ENCODE measurements around the gene SURF4. TPM values are rescaled to one million over a fixed set of nuclear protein-coding genes. Genes with fewer than 3 reads are reported as not detected.

SURF4 gene
- total RNA-seq, 1 experiment from 2014 or later, result 134 TPM

DNA sequence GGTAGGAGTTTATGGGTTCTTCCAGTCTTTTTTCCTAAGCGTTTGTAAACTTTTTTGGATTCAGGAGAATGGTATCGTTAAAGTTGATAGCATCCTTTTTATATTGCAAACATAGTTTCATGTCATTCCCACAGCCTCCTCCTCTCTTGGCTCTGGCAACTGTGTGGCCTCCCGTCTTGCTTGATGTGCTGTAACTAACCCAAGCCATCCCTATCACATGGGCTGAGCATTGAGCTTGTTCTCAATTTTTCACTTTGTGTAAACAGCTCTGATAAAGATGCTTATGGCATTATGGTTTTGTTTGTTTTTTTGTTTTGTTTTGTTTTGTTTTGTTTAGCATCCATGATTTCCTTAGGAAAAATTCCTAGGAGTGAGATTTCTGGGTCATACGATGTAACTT is 4.9 kb upstream of the SURF4 start:
- ChIA-PET RAD21 (ENCODE audit: low non-redundant PET in 1 of 2, low total read pairs in 2 of 2, uncharacterized antibody in 2 of 2, unreplicated experiment in 2 of 2) (no interaction called here), POLR2A (no interaction called here), CTCF (no interaction called here)
- no peak overlapping the region for H3K4me3 ChIP-seq (replicated peaks in 1 of 2; ENCODE audit: low read depth in 1 of 2, low read length in 2 of 2)
- H3K4me2 ChIP-seq (ENCODE audit: low read length), result no peak overlapping the region
- H3K79me2 ChIP-seq (ENCODE audit: insufficient read depth, low read length), result peaks cover 1% of the 10 kb centered on the region; the same call in 1 of the 2 replicates
- intact Hi-C loops (cut with micrococcal nuclease), result no loop called here
- no peak overlapping the region for H3K9ac ChIP-seq (ENCODE audit: low read length)
- TF ChIP-seq, protein P1, sequence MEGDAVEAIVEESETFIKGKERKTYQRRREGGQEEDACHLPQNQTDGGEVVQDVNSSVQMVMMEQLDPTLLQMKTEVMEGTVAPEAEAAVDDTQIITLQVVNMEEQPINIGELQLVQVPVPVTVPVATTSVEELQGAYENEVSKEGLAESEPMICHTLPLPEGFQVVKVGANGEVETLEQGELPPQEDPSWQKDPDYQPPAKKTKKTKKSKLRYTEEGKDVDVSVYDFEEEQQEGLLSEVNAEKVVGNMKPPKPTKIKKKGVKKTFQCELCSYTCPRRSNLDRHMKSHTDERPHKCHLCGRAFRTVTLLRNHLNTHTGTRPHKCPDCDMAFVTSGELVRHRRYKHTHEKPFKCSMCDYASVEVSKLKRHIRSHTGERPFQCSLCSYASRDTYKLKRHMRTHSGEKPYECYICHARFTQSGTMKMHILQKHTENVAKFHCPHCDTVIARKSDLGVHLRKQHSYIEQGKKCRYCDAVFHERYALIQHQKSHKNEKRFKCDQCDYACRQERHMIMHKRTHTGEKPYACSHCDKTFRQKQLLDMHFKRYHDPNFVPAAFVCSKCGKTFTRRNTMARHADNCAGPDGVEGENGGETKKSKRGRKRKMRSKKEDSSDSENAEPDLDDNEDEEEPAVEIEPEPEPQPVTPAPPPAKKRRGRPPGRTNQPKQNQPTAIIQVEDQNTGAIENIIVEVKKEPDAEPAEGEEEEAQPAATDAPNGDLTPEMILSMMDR (IDR thresholded peaks at IDR 0.05 in 2 of 3, conservative IDR thresholded peaks at IDR 0.05 in 1 of 3; ENCODE audit: borderline replicate concordance in 1 of 3, insufficient read depth in 1 of 3, low read depth in 2 of 3, low read length in 2 of 3), result no peak
- TF ChIP-seq SRF (IDR thresholded peaks at IDR 0.05; ENCODE audit: low read depth), result no peak
- no peak for TF ChIP-seq SIN3A (IDR thresholded peaks at IDR 0.05; ENCODE audit: low read depth)
- TF ChIP-seq ELF1 (IDR thresholded peaks at IDR 0.05; ENCODE audit: borderline replicate concordance, low read depth), result no peak
- TF ChIP-seq YY1 (IDR thresholded peaks at IDR 0.05; ENCODE audit: extremely low read depth, insufficient replicate concordance, low read depth, low read length), result no peak
- no peak for TF ChIP-seq EZH2 (IDR thresholded peaks at IDR 0.05)
- no peak for TF ChIP-seq TCF7L2 (IDR thresholded peaks at IDR 0.05; ENCODE audit: borderline replicate concordance, extremely low read depth, insufficient read depth, insufficient read length)
- no peak for TF ChIP-seq SP1 (IDR thresholded peaks at IDR 0.05; ENCODE audit: low read depth)
- TF ChIP-seq, protein P2, sequence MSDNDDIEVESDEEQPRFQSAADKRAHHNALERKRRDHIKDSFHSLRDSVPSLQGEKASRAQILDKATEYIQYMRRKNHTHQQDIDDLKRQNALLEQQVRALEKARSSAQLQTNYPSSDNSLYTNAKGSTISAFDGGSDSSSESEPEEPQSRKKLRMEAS (IDR thresholded peaks at IDR 0.05), result no peak
- no peak for TF ChIP-seq ZNF274 (IDR thresholded peaks at IDR 0.05; ENCODE audit: low read depth, low read length)
- no peak for TF ChIP-seq JUND (IDR thresholded peaks at IDR 0.05)
- TF ChIP-seq CEBPB (IDR thresholded peaks at IDR 0.05; ENCODE audit: low read depth), result no peak
- TF ChIP-seq ZFX (IDR thresholded peaks at IDR 0.05), result no peak
- no peak for TF ChIP-seq FOSL1 (IDR thresholded peaks at IDR 0.05; ENCODE audit: low read depth)
- TF ChIP-seq RAD21 (IDR thresholded peaks at IDR 0.05; ENCODE audit: low read depth), result no peak
- TF ChIP-seq, protein P3, sequence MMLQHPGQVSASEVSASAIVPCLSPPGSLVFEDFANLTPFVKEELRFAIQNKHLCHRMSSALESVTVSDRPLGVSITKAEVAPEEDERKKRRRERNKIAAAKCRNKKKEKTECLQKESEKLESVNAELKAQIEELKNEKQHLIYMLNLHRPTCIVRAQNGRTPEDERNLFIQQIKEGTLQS (IDR thresholded peaks at IDR 0.05), result no peak
- no peak for TF ChIP-seq POLR2A (IDR thresholded peaks at IDR 0.05; ENCODE audit: borderline replicate concordance, extremely low read depth, insufficient read depth, insufficient read length)
- TF ChIP-seq EZH2phosphoT487 (IDR thresholded peaks at IDR 0.05; ENCODE audit: borderline replicate concordance), result no peak
- TF ChIP-seq CBX3 (IDR thresholded peaks at IDR 0.05; ENCODE audit: low read depth), result no peak
- ATAC-seq (no peak), DNase-seq (ENCODE audit: low read depth, low spot score) (no peak)
- H3K27ac ChIP-seq (ENCODE audit: low read depth, low read length), result no peak overlapping the region
- peaks cover 0 to 10% of the 10 kb centered on the region in 2 experiments; a peak in 1 of 4 replicates for H3K9me3 ChIP-seq (ENCODE audit: control insufficient read depth in 1 of 2, insufficient read depth in 1 of 2, low read depth in 1 of 2, low read length in 2 of 2)
- no peaks in the 10 kb centered on the region for H3K9me2 ChIP-seq (ENCODE audit: insufficient read depth)
- H4K20me1 ChIP-seq (ENCODE audit: insufficient read depth), result no peaks in the 10 kb centered on the region
- peaks cover 17 to 24% of the 10 kb centered on the region in 2 experiments for H3K4me1 ChIP-seq (ENCODE audit: control insufficient read depth in 1 of 2, insufficient read depth in 2 of 2, low read length in 2 of 2)
- no peaks in the 10 kb centered on the region for H3K36me3 ChIP-seq (ENCODE audit: control insufficient read depth in 1 of 2, insufficient read depth in 2 of 2, low read length in 2 of 2)
- no peak overlapping the region for H2AFZ ChIP-seq (ENCODE audit: low read depth, low read length, poor library complexity, severe bottlenecking)
- BruUV-seq (replicated peaks), result no TSS peak
- no peaks in the 10 kb centered on the region for H3K27me3 ChIP-seq (ENCODE audit: insufficient read depth, low read length)

Measured in HCT116 (cell line).